Adrenal gland (tissue), 12 donors: Measurements from ENCODE around the gene OR8G1. TPM values are rescaled to one million over a fixed set of nuclear protein-coding genes. Genes with fewer than 3 reads are reported as not detected.
"Not testable (repeated sequence)": the region's sequence is repeated elsewhere in the genome, so short reads cannot be mapped to it uniquely, and the experiment has no call there.

Experiments used
- DNase-seq, 7 donors: peaks; one replicate each; pipeline ENCODE4 v3.0.0-alpha.2; 2019 to 2020
- H3K27ac ChIP-seq, 5 donors: fragments of 200-600 bp; sonication (generic) in 4 of 5; 1 replicate in 3 of 5; 2 replicates in 2 of 5; pipeline versions ENCODE4 v1.5.1 to v1.8.0; 2016 to 2020; ENCODE audit warnings: mild to moderate bottlenecking in 1 of 5
- H3K27me3 ChIP-seq: fragments of 200-600 bp; 2 replicates; pipeline ENCODE4 v1.8.0; 2021
- H3K36me3 ChIP-seq, 2 donors: fragments of 200-600 bp; replicated peaks in 1 of 2; 1 replicate in 1 of 2; 2 replicates in 1 of 2; pipeline versions ENCODE4 v1.5.1 to v1.8.0; 2018 to 2022
- H3K4me1 ChIP-seq, 2 donors: fragments of 200-600 bp; replicated peaks in 1 of 2; 1 replicate in 1 of 2; 2 replicates in 1 of 2; pipeline versions ENCODE4 v1.5.1 to v1.8.0; 2018 to 2021
- H3K4me3 ChIP-seq, 4 donors: fragments of 200-600 bp; sonication (generic) in 3 of 4; one replicate each; pipeline ENCODE4 v1.5.1; 2016 to 2018
- H3K9me3 ChIP-seq, 3 donors: fragments of 200-600 bp; sonication (generic) in 1 of 3; replicated peaks in 1 of 3; 1 replicate in 2 of 3; 2 replicates in 1 of 3; pipeline versions ENCODE4 v1.5.1 to v1.8.0; 2016 to 2021
- CTCF ChIP-seq, 6 experiments: fragments of 450-650 bp in 4 of 6; fragments of 200-600 bp in 2 of 6; sonication (generic) in 1 of 6; IDR thresholded peaks; 1 replicate in 5 of 6; 2 replicates in 1 of 6; pipeline versions ENCODE4 v1.5.1 to v1.8.0; 2016 to 2021; ENCODE audit warnings: antibody characterized with exemption in 6 of 6, mild to moderate bottlenecking in 2 of 6, moderate library complexity in 1 of 6
- POLR2A ChIP-seq, 2 donors: fragments of 450-650 bp; IDR thresholded peaks; one replicate each; pipeline ENCODE4 v1.6.1; 2017; ENCODE audit warnings: antibody characterized with exemption in 2 of 2, mild to moderate bottlenecking in 2 of 2, moderate library complexity in 1 of 2
- WGBS, 4 donors: extraction: QIAGEN DNeasy Blood & Tissue Kit in 2 of 4; methylation state at CpG; one replicate each; pipeline versions ENCODE4 v1.1.5 to v1.1.7; 2013 to 2017; 5-methylcytosine and 5-hydroxymethylcytosine counted together
- intact Hi-C, 2 donors: fragments of 100-400 bp; cut with DNase I; formaldehyde crosslinking; loops; one replicate each; pipeline versions ENCODE4 v1.14.1 to v1.15.0; 2022 to 2023
- polyA plus RNA-seq, 3 donors: library from polyadenylated mRNA; stranded (reverse); fragments of 200-250 nt in 2 of 3; fragments of 350-450 nt in 1 of 3; fragmentation: Illumina TruSeq in 1 of 3; extraction: RNeasy Lipid Tissue Mini Kit (QIAGEN cat#74804) in 1 of 3; gene quantifications; one replicate each; pipeline ENCODE4 v1.2.3, GENCODE V29; 2013 to 2014
- total RNA-seq, 9 donors: library from RNA; depleted of rRNA in 4 of 9; stranded (reverse); fragments of >200 nt in 4 of 9; fragments of 120-200 nt in 1 of 9; fragmentation: NEBNext Ultra II Directional in 1 of 9; extraction: Animal tissue kit (Norgen Biotek cat#: 25700) in 1 of 9; gene quantifications; one replicate each; pipeline versions ENCODE4 v1.1.0 to v1.2.4, GENCODE V29; 2013 to 2023
- donor health status: healthy with polysubstance abuse.
- donor health status: Bipolar disorder and iron deficiency.
- donor health status: DM: yes; HTN: yes; CAD: no.
- donor health status: DM: no; HTN: no; CAD: no.
- donor health status: DM: no; HTN: no; CAD: no.
- donor health status: DM: yes; HTN: yes; CAD: no.

Gene OR8G1
- total and polyA plus RNA-seq, 12 donors = not detected

- TF ChIP-seq POLR2A (IDR thresholded peaks at IDR 0.05) (no peak), CTCF (IDR thresholded peaks at IDR 0.05) (no peak)
- H3K4me3 ChIP-seq = no peak overlapping the region
- no peaks in the 10 kb centered on the region for H3K27me3 ChIP-seq
- intact Hi-C loops = no loop called here
- no peak for DNase-seq
- H3K27ac ChIP-seq = no peak overlapping the region
- no peaks in the 10 kb centered on the region for H3K9me3 ChIP-seq
- no peaks in the 10 kb centered on the region for H3K4me1 ChIP-seq
- no peaks in the 10 kb centered on the region for H3K36me3 ChIP-seq
Observed at GRCh38 chr11:124219126-124219525, 21.8 kb upstream of the OR8G1 start.

GRCh38 chr11:124222407-124222806 is 18.5 kb upstream of the OR8G1 start:
- Histone ChIP-seq H3K4me3 (no peak overlapping the region), H3K36me3 (no peaks in the 10 kb centered on the region), H3K27me3 (no peaks in the 10 kb centered on the region), H3K9me3 (no peaks in the 10 kb centered on the region), H3K4me1 (no peaks in the 10 kb centered on the region), H3K27ac (no peak overlapping the region)
- TF ChIP-seq CTCF (IDR thresholded peaks at IDR 0.05) (no peak), POLR2A (IDR thresholded peaks at IDR 0.05) (no peak)
- no peak for DNase-seq
- intact Hi-C loops = no loop called here
- 67 to 89% (median 82%) methylated on average over 2 of the region's 2 CpGs for WGBS, 4 donors

GRCh38 chr11:124224618-124225423 is 16.1 kb upstream of the OR8G1 start:
- DNase-seq = peak in 2 of 7 donors; percentile 39 to 60
- H3K36me3 ChIP-seq, H3K4me1 ChIP-seq, H3K27ac ChIP-seq, H3K27me3 ChIP-seq, H3K4me3 ChIP-seq, intact Hi-C loops, H3K9me3 ChIP-seq: not testable (repeated sequence)
- WGBS, 4 donors = 54 to 63% (median 61%) methylated on average over 9 of the region's 9 CpGs

GRCh38 chr11:124225471-124225870 is 15.4 kb upstream of the OR8G1 start:
- 65 to 88% (median 73%) methylated on average over 1 of the region's 1 CpG for WGBS, 4 donors
- Histone ChIP-seq H3K36me3 (no peaks in the 10 kb centered on the region), H3K4me1 (no peaks in the 10 kb centered on the region), H3K27me3 (no peaks in the 10 kb centered on the region), H3K9me3 (no peaks in the 10 kb centered on the region), H3K27ac (no peak overlapping the region), H3K4me3 (no peak overlapping the region)
- no peak for TF ChIP-seq POLR2A (IDR thresholded peaks at IDR 0.05)
- no peak for TF ChIP-seq CTCF (IDR thresholded peaks at IDR 0.05)
- intact Hi-C loops = no loop called here
- DNase-seq = no peak

- 8 to 71% (median 32%) methylated on average over 1 of the region's 1 CpG for whole genome bisulfite sequencing, 4 donors
- TF ChIP-seq POLR2A (IDR thresholded peaks at IDR 0.05) (no peak), CTCF (IDR thresholded peaks at IDR 0.05) (no peak)
- intact Hi-C loops = no loop called here
Observed at GRCh38 chr11:124233376-124233775, 7.5 kb upstream of the OR8G1 start.

More at GRCh38 chr11:124233376-124233775, 7.5 kb upstream of the OR8G1 start:
- Histone ChIP-seq H3K36me3 (no peaks in the 10 kb centered on the region), H3K27me3 (peaks cover 8% of the 10 kb centered on the region), H3K27ac (no peak overlapping the region), H3K9me3 (no peaks in the 10 kb centered on the region), H3K4me1 (no peaks in the 10 kb centered on the region), H3K4me3 (no peak overlapping the region)
- no peak for DNase-seq
